CD4-positive, alpha-beta T cell treated with Interleukin-15 for 1 hour (primary cell): ENCODE measurements around the gene COL11A1.
"Not testable (repeated sequence)": the region's sequence is repeated elsewhere in the genome, so short reads cannot be mapped to it uniquely, and the experiment has no call there.

Experiments
- DNase-seq: peaks from one replicate; pipeline ENCODE4 v3.0.0-alpha.2; 2020

Gene COL11A1

DNA sequence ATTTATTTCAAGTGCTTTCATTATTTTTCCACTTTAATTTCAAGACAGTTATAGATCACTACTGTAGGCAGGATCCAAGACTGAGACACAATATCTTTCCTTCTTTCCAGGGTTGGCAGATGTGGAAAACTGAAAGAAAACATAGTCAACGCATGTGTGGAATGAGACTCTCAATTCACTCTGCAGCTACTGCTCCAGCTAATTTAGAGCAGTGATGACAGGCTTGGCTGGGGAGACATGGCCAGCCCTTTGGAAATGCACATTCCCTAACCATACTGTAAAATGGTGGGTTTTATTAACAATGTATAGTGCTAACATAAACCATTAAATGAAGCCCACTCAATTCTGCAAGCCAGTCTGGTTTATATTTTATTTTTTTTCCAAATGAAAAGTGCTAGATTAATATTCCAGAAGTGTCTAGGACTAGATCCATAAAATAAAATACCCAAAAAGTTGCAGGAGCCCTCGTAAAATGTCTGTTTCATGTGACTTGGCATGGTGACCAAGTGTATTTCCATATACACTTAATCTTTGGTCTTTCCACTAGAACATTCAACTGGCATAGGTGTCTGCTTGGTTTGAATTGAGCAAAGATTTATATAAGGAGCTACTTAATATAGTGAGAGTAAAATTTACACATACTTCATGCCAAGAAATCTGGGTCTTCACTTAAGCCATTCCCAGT lies 32.9 kb downstream of the COL11A1 start:
- no peak for DNase-seq

DNA sequence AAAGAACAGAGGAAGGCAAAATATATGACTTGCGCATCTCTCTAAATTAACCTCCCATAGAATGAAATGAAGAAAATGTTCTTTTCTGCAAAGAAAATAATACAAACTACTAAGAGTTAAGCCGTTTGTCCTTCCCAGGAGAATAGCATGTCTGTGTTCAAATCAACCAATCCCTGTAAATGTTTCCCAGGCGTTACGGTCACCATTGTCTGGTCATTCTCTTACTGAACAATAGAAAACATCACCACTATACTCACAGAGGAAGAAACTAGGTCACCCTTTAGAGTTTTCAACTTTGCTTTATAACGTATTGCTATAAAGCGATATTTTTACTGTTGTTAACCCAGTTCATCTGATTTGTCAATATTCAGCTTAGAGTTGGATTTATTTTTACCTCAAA lies 34.1 kb downstream of the COL11A1 start:
- no peak for DNase-seq

DNA sequence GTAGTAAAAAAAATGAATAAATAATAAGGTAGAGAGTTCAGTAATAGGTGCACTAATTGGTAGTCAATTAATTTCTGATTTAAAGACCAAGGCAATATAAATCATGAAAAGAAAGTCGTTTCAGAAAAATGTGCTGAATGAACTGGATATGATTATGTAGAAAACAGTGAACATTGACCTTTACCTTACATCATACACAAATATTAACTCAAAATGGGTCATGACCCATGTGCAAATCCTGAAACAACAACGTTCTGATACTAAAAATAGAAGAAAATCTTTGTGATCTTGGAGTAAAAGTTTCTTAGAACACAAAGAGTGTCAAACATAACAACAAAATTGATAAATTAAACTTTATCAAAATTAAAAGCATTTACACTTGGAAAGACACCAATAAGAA lies 39.1 kb downstream of the COL11A1 start:
- DNase-seq = no peak

DNA sequence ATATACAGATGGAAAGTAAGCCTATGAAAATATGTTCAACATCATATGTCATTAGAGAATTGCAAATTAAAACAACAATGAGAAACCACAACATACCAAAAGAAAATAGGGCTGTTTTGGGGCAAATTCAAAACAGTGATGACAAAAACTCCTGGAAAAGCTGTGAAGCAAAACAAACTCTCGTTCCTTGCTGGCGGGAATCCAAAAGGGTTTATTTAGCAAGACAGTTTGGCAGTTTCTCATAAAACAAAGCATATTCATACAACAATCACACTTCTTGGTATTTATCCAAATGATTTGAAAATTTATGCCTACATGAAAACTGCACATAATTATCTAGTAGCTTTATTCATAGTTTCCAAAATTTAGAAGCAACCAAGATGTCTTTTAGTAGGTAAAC lies 44.4 kb downstream of the COL11A1 start:
- no peak for DNase-seq

DNA sequence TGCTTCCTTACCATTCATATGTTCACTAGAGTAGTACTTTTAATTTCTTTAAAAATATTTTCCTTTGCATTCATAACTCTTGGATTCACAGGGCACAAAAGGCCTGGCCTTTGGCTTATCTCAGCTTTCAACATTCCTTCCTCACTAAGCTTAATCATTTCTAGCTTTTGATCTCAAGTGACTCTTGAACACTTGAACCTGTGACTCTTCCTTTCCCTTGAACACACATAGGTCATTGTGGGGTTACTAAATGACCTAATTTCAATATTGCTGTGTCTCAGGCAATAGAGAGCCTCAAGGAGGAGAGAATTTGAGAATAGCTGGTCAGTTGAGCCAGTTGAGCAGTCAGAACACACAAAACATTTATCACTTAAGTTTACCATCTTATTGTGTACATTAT lies 49.9 kb downstream of the COL11A1 start:
- no peak for DNase-seq

DNA sequence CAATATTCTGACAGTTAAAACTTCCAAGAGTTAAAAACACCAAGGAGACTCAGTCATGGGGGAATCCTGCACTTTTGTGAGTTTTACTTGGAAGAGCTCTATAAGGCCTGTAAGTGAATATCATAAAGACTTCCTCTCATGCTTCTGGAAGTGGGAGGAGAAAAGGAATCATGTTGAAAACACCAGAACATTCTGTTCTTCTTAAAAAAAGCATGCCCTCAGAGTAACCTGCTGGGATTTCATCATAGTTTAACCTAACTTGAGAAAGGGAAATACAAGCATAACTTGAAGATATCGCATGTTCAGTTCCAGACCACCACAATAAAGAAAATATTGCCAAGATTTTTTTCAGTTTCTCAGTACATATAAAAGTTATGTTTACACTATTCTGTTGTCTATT lies 51.9 kb downstream of the COL11A1 start:
- no peak for DNase-seq

DNA sequence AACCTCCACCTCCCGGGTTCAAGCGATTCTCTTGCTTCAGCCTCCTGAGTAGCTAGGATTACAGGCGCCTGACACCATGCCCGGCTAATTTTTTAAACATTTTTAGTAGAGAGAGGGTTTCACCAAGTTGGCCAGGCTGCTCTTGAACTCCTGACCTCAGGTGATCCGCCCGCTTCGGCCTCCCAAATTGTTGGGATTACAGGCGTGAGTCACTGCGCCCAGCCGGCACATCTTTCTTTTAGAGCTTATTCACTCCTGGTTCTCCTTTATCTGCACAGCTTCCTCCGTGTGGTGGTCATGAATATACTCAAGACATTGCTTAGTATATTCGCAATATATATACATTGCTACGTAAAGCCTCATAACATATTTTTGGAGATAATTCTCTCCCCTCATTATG lies 80.2 kb downstream of the COL11A1 start:
- DNase-seq = not testable (repeated sequence)

DNA sequence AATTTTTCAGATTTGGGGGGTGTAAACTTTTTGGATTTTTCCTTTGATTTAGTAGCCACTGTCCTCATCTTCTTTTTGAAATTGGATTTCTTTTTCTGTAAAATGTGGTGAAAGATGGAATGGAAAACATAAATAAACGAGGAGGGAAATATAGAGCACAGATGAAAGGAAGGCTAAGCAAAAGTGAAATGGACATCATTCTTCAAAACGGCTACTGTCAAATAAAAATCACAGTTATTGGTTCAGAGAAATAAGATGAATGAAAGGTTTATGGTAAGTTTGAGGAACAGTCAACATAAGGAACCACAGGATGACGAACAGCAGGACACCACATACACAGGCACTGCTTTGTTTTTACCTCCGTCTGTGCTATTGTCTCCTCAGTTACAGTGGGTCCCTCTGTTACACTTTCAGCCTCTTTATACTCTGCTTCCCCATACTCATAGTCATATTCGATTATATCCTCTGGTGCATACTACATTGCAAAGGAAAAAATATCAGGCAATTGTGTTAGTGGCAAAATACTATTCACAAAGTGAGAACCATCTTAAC lies 82.4 kb downstream of the COL11A1 start:
- DNase-seq = no peak

DNA sequence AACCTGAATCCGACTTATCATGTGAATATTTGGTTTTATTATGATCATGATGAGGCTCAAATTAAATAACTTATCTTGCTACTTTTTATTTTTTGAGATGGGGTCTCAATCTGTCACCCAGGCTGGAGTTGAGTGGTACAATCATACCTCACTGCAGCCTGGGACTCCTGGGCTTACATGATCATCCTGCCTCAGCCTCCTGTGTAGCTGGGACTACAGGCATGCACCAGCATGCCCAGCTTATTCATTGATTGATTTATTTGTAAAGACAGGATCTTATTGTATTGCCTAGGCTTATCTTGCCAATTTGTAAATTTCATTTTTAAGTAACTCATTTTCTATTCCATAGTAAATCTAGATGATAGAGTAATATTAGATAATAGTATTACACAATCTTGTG lies 84.3 kb downstream of the COL11A1 start:
- DNase-seq = no peak

DNA sequence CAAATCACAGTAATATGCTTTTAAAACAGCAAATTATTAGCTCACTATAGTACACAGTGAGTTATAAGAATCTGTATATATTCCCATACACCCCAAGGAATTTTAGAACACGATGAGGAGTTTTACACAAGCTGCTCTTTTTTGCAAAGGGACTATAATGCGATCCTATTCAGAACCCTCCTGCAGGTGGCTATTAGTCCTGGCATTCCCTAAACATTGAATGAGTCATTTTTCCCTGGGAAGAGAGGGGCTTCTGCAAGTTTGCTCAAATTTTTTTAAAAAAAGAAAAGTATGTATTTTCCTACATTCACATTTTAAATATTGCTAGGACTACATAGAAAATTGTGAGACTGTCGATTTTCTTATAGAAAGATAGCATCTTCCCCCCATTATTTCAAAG lies 106.3 kb downstream of the COL11A1 start:
- no peak for DNase-seq

DNA sequence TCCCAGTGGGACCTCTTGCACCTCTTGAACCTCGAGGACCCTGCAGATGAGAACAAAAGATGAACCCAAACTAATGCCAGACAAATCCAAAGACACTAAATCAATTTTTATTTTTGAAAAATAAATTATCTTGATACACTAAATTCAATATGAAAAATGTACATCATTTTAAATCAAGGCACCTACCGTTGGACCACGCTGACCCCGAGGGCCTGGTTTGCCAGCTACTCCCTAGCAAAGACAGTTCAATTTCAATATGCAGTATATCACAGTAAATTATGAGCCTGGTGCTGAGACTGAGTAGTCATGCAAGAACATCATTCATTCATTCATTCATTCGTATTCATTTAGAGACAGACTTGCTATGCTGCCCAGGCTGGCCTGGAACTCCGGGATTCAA lies 129.4 kb downstream of the COL11A1 start:
- DNase-seq = no peak

DNA sequence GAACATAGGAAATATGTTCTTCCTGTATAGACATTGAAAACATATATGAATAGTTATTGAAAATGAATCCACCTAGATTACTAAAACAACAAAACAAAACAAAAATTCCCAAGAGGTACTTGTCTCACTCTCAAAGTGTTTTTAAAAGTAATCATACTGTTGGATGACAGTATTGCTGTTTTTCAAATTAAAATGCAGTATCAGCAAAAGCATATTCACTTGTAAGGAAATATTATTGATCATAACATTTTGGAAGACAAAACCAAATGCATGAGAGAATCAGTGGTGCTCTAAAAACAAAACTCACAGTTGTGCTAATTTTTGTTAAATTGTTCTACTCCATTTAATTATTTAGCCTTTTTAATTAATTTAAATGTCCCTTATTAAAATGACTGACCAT lies 131.0 kb downstream of the COL11A1 start:
- DNase-seq = no peak

DNA sequence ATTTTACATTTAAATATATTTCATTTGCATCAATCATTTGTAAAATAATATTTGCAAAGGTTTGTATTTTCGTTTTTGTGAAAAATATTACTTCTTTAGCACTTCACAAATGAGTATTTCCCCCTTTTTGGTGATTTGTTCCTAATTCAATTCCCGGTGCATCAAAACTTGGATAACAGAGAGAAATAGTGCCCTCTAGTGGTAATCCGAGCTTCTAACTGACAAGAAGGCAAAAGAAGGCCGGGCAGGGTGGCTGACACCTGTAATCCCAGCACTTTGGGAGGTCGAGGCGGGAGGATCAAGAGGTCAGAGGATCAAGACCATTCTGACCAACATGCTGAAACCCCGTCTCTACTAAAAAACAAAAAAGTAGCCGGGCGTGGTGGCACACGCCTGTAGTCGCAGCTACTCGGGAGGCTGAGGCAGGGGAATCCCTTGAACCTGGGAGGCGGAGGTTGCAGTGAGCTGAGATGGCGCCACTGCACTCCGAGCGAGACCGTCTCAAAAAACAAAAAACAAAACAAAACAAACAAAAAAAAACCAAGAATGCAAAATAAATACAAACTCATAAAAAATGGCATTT lies 137.7 kb downstream of the COL11A1 start:
- DNase-seq = no peak

DNA sequence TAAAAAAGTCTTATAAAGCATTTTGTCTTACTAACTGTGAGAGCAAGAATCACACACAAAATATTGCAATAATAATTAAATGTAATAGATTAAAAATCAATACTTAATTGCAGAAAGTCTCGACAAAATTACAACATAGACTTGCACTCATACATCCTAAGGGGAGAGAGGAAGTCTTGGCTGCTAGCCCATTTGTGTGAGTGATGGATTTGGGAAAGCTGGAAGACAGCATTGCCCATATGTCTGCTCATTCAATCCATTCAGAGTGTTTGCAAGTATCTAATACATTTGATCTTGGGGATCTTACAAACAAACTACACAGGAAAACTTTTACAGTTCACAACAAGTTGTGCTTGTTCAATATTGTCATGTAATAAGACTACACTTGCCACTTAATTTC lies 140.5 kb downstream of the COL11A1 start:
- DNase-seq = no peak

DNA sequence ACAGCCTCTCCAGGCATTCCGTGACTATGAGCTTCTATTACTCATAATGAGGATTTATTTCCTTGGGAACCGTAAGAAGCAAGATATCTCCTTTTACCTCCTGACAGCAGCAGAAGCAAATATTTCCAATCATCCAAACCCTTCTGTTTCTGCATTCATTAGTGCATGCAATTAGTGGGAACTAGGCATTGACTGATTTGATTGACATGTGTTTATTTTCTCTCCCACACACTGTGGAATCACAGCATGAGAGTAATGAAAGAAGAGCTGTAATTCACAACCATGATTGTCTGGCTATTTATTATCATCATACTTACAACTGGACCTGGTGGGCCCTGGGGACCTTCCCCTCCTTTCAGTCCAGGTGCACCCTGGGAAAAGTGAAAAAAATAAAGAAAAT lies 146.8 kb downstream of the COL11A1 start:
- DNase-seq = no peak

DNA sequence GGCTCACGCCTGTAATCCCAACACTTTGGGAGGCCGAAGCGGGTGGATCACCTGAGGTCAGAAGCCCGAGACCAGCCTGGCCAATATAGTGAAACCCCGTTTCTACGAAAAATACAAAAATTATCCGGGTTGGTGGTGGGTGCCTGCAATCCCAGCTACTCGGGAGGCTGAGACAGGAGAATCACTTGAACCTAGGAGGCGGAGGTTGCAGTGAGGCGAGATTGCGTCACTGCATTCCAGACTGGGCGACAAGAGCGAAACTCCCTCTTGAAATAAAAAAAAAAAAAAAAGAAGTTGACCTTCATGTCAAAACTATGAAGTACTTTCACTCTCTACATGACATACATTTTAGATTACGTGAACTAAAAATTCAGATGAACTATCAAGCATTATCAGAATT lies 153.7 kb downstream of the COL11A1 start:
- DNase-seq = no peak

DNA sequence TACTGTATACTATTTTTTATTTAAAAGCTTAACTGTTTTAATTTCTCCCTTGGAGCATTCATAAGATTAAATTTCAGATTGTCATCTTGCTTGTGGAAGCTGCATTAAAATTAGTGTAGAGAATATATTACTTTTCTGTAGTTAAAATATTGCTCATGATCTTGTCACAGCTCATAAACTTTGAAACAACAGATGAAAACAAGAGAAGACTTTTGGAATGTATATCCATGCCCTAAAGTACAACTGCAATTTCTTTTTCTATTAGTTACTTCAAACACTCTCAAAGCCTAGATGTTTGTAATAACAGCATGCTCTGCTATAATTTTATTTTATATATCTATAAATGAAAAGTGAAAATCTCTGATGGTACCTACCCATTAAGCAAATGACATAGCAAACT lies 155.9 kb downstream of the COL11A1 start:
- DNase-seq = no peak

DNA sequence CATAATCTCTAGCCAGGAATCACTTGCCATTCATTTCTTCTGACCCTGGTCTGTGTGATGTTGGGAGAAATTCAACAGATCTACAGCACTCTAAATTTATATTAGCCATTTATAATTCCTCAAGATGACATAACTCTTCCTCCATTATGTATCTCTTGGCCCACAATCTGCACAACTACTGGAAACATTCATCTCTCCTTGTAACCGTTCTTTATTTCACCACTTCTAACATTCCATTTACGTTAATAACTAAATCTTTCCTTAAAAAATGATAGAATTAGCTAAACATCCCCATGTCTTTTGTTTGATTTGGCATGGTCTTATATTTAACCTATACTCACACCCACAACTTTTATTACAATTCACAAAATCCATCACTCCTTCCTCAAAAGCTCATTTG lies 166.0 kb downstream of the COL11A1 start:
- no peak for DNase-seq

DNA sequence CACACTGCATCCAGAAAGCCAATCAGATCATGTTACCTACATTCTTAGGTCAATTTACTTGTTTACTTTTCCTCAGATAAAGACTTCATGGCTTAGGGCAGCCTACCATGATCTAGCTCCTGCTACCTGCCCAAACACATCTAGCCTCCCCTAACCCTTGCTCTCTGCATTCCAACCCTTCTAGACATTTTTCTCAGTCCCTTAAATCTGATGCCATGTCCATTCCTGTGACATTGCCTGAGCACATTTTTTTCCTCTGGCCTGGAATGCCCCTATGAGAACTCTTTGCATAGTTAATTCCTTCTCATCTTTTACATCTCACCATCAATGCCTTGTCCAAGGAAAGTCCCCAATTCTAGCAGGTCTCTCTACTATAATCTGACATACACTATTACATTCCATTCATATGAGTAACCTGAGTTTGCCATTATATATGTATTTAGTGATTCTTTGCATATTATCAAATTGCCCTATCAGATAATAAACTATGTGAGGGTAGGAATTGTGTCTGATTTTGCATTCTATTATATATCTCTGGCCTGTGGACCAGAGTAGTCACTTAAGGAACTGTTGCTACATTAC lies 166.9 kb downstream of the COL11A1 start:
- no peak for DNase-seq

DNA sequence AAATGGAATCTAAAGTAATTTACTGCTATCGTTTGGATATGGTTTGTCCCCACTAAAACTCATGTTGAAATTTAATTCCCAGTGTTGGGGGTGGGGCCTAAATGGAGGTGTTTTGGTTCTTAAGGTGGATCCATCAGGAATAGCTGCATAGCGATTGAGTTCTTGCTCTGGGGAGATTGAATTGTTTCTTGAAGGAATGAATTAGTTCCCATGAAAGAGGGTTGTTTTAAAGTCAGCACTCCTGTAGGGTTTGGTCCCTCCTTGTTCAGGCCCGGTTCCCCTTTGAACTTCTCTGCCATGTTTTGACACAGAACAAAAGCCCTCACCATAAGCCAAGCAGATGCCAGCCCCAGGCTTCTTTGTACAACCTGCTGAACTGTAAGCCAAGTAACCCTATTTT lies 170.9 kb downstream of the COL11A1 start:
- DNase-seq = no peak

DNA sequence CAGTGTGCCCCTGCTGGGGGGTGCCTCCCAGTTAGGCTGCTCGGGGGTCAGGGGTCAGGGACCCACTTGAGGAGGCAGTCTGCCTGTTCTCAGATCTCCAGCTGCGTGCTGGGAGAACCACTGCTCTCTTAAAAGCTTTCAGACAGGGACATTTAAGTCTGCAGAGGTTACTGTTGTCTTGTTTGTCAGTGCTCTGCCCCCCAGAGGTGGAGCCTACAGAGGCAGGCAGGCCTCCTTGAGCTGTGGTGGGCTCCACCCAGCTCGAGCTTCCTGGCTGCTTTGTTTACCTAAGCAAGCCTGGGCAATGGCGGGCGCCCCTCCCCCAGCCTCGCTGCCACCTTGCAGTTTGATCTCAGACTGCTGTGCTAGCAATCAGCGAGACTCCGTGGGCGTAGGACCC lies 175.0 kb downstream of the COL11A1 start:
- DNase-seq = not testable (repeated sequence)

DNA sequence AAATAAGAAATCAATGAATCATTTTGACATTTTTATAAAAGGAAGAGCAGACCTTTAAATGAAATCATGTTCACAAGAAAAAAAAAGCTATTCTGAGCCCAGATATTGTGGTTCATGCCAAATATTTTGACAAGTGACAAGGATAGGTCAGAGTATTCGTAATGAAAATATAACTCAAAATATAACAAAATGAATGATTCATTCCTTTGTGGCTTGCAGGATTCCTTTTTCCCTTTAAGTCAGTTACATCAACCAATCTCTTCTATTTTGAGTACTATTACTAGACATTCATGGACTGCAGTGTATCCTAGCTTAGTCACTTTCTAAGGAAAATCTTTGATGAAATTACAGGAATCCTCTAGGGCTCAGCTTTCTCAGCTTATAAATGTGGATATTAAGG lies 188.7 kb downstream of the COL11A1 start:
- DNase-seq = no peak

DNA sequence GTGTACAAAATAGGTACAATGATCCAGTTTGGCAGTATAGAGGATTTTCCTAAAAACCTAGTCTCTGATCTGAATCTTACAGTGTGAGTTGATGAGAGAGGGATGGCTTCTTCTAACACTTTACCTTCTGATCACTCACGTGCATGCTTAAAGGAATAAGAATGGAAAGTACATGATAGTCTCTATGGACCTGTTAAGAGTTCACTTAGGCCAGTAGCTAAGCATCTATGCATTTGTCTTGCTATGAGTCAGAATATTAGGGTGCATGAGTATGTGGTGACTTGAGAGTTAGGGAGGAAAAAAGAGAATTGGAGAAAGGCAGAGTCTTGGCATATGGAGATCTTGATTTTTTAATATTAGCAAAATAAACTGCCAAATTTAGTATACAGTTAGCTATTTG lies 206.3 kb downstream of the COL11A1 start:
- DNase-seq = no peak

DNA sequence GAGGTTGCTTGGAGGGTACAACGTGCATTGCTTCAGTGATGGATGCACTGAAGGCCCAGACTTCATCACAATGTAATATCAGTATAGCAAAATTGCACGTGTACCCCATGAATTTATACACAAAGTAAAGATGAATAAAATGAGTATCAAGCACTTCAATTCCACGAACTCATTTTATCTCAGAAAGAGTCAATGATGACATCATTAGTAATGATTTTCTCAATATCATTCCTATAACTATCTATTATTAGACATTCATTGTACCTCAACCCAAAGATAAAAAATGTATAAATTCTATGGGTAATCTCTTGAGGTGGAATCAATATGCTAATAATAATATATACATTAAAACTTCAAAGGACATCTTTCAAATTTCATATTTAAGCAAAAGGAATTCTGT lies 208.4 kb downstream of the COL11A1 start:
- DNase-seq = no peak

DNA sequence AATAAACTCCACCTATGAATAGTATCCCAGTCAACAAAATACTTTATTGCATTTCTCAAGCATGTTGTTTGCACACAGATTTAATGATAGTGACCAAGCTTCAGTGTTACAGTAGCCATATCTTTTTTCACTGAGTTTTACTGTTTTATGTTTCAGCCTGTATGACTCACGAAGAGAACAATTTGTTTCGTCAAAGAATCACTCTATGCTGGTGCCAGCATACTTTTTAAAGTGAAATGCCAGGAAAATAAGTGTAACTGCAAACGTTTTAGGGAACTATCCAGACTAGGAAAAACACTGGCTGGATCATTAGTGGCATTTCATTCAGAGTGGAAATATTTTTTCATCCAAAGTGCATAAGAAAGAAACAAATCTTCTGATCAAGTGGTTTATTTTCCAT lies 210.8 kb downstream of the COL11A1 start:
- no peak for DNase-seq
